Lung (tissue), 12 donors: Measurements from ENCODE around the gene APC2. TPM values are rescaled to one million over a fixed set of nuclear protein-coding genes. Genes with fewer than 3 reads are reported as not detected.
A peak's percentile ranks its signal among the peaks of the same experiment; 100 is the strongest.
"Not testable (repeated sequence)": the region's sequence is repeated elsewhere in the genome, so short reads cannot be mapped to it uniquely, and the experiment has no call there.

Experiments used
- ATAC-seq: fragments of 200-7000 bp; cut with Tn5 transposase; one replicate; pipeline ENCODE4 v1.9.1; 2020; ENCODE audit warnings: moderate number of reproducible peaks; ENCODE audit not compliant: insufficient read depth, low FRiP score
- DNase-seq, 3 donors: peaks; one replicate each; pipeline ENCODE4 v3.0.0-alpha.2; 2013 to 2017
- H3K27ac ChIP-seq, 2 donors: one replicate each; pipeline ENCODE4 v1.5.1; 2013; ENCODE audit warnings: mild to moderate bottlenecking in 2 of 2, moderate library complexity in 2 of 2, control low read depth in 1 of 2, inconsistent platforms in 1 of 2, low read depth in 1 of 2, low read length in 1 of 2
- H3K27me3 ChIP-seq, 3 donors: one replicate each; pipeline ENCODE4 v1.5.1; 2013; ENCODE audit warnings: low read length in 2 of 3; ENCODE audit not compliant: control insufficient read depth in 3 of 3, insufficient read depth in 3 of 3
- H3K36me3 ChIP-seq, 4 donors: one replicate each; pipeline ENCODE4 v1.5.1; 2013; ENCODE audit warnings: low read length in 4 of 4, mild to moderate bottlenecking in 1 of 4, moderate library complexity in 1 of 4; ENCODE audit not compliant: control insufficient read depth in 4 of 4, insufficient read depth in 4 of 4
- H3K4me1 ChIP-seq, 5 donors: one replicate each; pipeline ENCODE4 v1.5.1; 2013; ENCODE audit warnings: low read length in 5 of 5, mild to moderate bottlenecking in 2 of 5, moderate library complexity in 1 of 5; ENCODE audit not compliant: control insufficient read depth in 5 of 5, insufficient read depth in 5 of 5
- H3K4me3 ChIP-seq: one replicate; pipeline ENCODE4 v1.5.1; 2013; ENCODE audit warnings: mild to moderate bottlenecking, control low read depth, moderate library complexity
- H3K9ac ChIP-seq, 2 donors: one replicate each; pipeline ENCODE4 v1.5.1; 2013; ENCODE audit warnings: low read length in 2 of 2, control low read depth in 1 of 2; ENCODE audit not compliant: insufficient read depth in 1 of 2
- H3K9me3 ChIP-seq, 4 donors: one replicate each; pipeline ENCODE4 v1.5.1; 2013; ENCODE audit warnings: low read length in 3 of 4, mild to moderate bottlenecking in 1 of 4, moderate library complexity in 1 of 4; ENCODE audit not compliant: control insufficient read depth in 4 of 4, insufficient read depth in 3 of 4
- WGBS, 2 donors: extraction: QIAGEN DNeasy Blood & Tissue Kit; methylation state at CpG; one replicate each; pipeline ENCODE4 v1.1.7; 2013; 5-methylcytosine and 5-hydroxymethylcytosine counted together
- polyA plus RNA-seq, 2 donors: library from polyadenylated mRNA; stranded (reverse); fragments of 200-250 nt; gene quantifications; one replicate each; pipeline ENCODE4 v1.2.1, GENCODE V29; 2013
- total RNA-seq, 2 donors: library from RNA; depleted of rRNA in 1 of 2; stranded (reverse); fragments of >200 nt in 1 of 2; gene quantifications; one replicate each; pipeline ENCODE4 v1.2.1, GENCODE V29; 2014 to 2021
- TF ChIP-seq, protein P1 (sequence below): IDR thresholded peaks from 2 replicates; pipeline ENCODE4 v1.5.1; 2012; ENCODE audit warnings: mild to moderate bottlenecking; ENCODE audit errors: control extremely low read depth, extremely low read depth
- donor health status: control.
- donor health status: control.
- donor health status: Bipolar disorder and iron deficiency.
- donor health status: healthy.
- donor health status: DM: yes; HTN: yes; CAD: no.

The APC2 gene
- total and polyA plus RNA-seq, 4 donors = 0.01 to 0.37 (median 0.10) TPM

DNA sequence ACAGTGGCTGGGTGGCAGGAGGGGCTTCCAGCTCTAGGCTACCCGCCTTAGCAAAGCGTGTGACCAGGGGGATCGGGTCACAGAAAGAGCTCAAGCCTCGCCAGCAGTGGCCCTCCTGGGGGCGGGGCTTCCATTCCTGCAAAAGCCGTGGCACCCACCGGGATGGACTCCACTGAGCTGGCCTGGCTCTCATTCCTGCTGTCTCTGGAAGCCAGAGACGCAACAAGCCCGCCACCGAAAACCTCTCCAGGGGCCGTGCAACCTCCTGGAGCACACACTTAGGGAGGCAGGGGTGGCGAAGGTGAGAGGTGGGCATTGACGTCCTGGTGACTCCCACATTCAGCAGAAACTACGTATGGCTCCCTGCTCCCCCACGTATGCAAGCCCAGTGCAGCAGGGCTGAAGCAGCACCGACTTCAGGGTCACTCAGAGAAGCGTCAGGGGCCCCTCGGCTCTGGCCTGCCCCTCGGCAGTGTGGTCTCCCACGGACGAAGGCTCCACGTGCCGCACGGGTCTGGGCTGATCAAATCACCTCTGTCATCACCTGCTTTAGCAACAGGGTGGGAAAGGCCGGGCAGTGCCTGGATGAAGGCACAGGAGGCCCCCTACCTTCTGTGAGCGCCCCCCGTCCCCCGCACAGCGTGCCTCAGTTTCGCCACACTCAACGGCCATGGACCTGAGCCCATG lies 26.0 kb downstream of the APC2 start:
- Histone ChIP-seq H3K9me3 (peaks cover 0 to 6% (median 0%) of the 10 kb centered on the region in 4 donors), H3K27ac (no peak overlapping the region), H3K9ac (no peak overlapping the region), H3K4me3 (no peak overlapping the region), H3K36me3 (peaks cover 0 to 19% (median 5%) of the 10 kb centered on the region in 4 donors), H3K27me3 (peaks cover 0 to 27% (median 24%) of the 10 kb centered on the region in 3 donors), H3K4me1 (peaks cover 0 to 18% (median 3%) of the 10 kb centered on the region in 5 donors)
- 94 to 95% methylated on average over 31 of the region's 31 CpGs for WGBS, 2 donors
- ATAC-seq (no peak), DNase-seq (no peak)
- TF ChIP-seq, protein P1, sequence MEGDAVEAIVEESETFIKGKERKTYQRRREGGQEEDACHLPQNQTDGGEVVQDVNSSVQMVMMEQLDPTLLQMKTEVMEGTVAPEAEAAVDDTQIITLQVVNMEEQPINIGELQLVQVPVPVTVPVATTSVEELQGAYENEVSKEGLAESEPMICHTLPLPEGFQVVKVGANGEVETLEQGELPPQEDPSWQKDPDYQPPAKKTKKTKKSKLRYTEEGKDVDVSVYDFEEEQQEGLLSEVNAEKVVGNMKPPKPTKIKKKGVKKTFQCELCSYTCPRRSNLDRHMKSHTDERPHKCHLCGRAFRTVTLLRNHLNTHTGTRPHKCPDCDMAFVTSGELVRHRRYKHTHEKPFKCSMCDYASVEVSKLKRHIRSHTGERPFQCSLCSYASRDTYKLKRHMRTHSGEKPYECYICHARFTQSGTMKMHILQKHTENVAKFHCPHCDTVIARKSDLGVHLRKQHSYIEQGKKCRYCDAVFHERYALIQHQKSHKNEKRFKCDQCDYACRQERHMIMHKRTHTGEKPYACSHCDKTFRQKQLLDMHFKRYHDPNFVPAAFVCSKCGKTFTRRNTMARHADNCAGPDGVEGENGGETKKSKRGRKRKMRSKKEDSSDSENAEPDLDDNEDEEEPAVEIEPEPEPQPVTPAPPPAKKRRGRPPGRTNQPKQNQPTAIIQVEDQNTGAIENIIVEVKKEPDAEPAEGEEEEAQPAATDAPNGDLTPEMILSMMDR = no peak

DNA sequence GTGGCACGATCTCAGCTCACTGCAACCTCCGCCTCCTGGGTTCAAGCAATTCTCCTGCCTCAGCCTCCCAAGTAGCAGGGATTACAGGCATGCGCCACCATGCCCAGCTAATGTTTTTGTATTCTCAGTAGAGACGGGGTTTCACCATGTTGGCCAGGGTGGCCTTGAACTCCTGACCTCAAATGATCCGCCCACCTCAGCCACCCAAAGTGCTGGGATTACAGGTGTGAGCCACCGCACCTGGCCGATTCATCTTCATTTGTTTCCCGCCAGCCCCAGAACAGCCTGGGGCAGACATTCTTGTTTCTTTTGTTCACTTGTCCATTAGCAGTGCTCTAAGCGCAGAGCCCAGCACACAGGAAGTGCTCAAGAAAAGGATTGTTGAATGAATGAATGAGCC lies 27.1 kb downstream of the APC2 start:
- not testable (repeated sequence) for H3K9me3 ChIP-seq, H3K9ac ChIP-seq, H3K4me3 ChIP-seq, DNase-seq, H3K27ac ChIP-seq, ATAC-seq
- peaks cover 0 to 12% (median 0%) of the 10 kb centered on the region in 5 donors for H3K4me1 ChIP-seq
- H3K36me3 ChIP-seq = peaks cover 0 to 19% (median 5%) of the 10 kb centered on the region in 4 donors
- WGBS, 2 donors = 95 to 97% methylated on average over 9 of the region's 9 CpGs
- H3K27me3 ChIP-seq = peaks cover 0 to 16% (median 14%) of the 10 kb centered on the region in 3 donors

DNA sequence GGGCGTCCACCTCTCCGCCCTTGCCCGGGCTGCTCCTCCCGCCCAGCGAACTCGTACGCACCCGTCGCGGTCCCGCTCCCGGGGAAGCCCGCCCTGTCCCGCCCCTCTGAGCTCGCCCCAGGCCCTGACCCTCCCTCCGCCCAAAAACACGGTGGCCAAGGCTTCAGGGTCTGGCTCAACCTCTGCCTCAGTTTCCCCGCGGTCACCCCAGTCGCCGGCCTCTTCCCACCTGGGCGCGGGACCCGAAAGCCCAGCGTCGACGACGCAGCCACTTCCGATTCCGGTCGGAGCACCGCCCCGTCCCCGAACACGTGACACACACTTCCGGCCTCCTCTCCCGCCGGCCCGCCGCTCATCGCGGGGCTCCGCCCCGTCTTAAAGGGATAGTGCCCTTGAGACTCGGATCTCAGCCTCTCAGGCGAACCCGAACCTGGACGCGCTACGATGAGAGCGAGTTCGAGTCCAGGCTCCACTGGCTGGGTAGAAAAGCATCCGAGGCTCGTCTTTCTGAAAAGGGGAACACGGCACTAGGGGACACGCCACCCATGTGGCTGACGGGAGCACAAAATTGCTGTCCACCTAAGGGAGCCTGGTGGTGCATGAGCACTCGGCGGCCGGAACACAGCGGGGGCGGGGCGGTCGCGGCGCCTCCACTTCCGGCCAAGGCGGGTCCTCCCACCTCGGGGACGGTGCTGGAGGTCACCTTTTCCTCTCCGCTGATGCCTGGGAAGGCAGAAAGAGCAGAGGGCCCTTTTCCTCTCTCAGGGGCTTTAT lies 29.2 kb downstream of the APC2 start, which contains the start of gene C19orf25:
Gene C19orf25, minus strand, starts transcription at position 282 of the 774 bp plus-strand sequence. CDS start 312 bp downstream, outside the sequence.
- Histone ChIP-seq H3K4me1 (peaks cover 0 to 12% (median 0%) of the 10 kb centered on the region in 5 donors), H3K27ac (peak within 1 kb of the TSS; percentile 49 to 54), H3K27me3 (no peaks in the 10 kb centered on the region), H3K9me3 (peaks cover 0 to 2% (median 0%) of the 10 kb centered on the region in 4 donors), H3K4me3 (peak within 1 kb of the TSS; percentile 82), H3K9ac (peak within 1 kb of the TSS in 1 of 2 donors; percentile 85), H3K36me3 (peaks cover 0 to 19% (median 5%) of the 10 kb centered on the region in 4 donors)
- TF ChIP-seq, protein P1 = no peak
- peak; percentile 92 to 95 (median 93) for DNase-seq
- ATAC-seq = peak; percentile 97
- WGBS, 2 donors = 0 to 1% methylated on average over 70 to 71 of the region's 71 CpGs
